GM23338 (cell line): ENCODE data around the gene PSMG4. TPM values are rescaled to one million over a fixed set of nuclear protein-coding genes. Genes with fewer than 3 reads are reported as not detected.
A peak's percentile ranks its signal among the peaks of the same experiment; 100 is the strongest.

ENCODE experiments used
- ATAC-seq: fragments of 200-7000 bp; cut with Tn5 transposase; 3 replicates; pipeline ENCODE4 v1.9.1; 2020
- DNase-seq: peaks from one replicate; pipeline ENCODE4 v3.0.0-alpha.2; 2015; ENCODE audit warnings: low spot score
- H2AFZ ChIP-seq: fragments of 200-600 bp; sonication (generic); 2 replicates; pipeline ENCODE4 v1.8.0; 2016; ENCODE audit warnings: antibody characterized with exemption, mild to moderate bottlenecking, moderate library complexity
- H3F3A ChIP-seq: fragments of 200-600 bp; sonication (generic); replicated peaks from 2 replicates; pipeline ENCODE4 v1.8.0; 2017; ENCODE audit warnings: antibody characterized with exemption, mixed run types, low read depth
- H3K27ac ChIP-seq: fragments of 200-600 bp; sonication (generic); 2 replicates; pipeline ENCODE4 v1.6.1; 2016; ENCODE audit warnings: low read depth
- H3K27me3 ChIP-seq: fragments of 200-600 bp; sonication (generic); 2 replicates; pipeline ENCODE4 v1.8.0; 2016; ENCODE audit warnings: mild to moderate bottlenecking, mixed run types, moderate library complexity; ENCODE audit not compliant: insufficient read depth
- H3K36me3 ChIP-seq: fragments of 200-600 bp; sonication (generic); 2 replicates; pipeline ENCODE4 v1.8.0; 2016; ENCODE audit warnings: mild to moderate bottlenecking; ENCODE audit not compliant: insufficient read depth
- H3K4me1 ChIP-seq: fragments of 200-600 bp; sonication (generic); 2 replicates; pipeline ENCODE4 v1.8.0; 2016; ENCODE audit warnings: mild to moderate bottlenecking, moderate library complexity; ENCODE audit not compliant: insufficient read depth
- H3K4me2 ChIP-seq: fragments of 200-600 bp; sonication (generic); 2 replicates; pipeline ENCODE4 v1.7.1; 2017; ENCODE audit warnings: mixed run types
- H3K4me3 ChIP-seq: fragments of 200-600 bp; sonication (generic); 2 replicates; pipeline ENCODE4 v1.6.1; 2016; ENCODE audit warnings: mixed run types
- H3K79me2 ChIP-seq: fragments of 200-600 bp; sonication (generic); replicated peaks from 2 replicates; pipeline ENCODE4 v1.8.0; 2017; ENCODE audit warnings: mild to moderate bottlenecking; ENCODE audit not compliant: insufficient read depth
- H3K9me2 ChIP-seq: fragments of 200-600 bp; sonication (generic); 2 replicates; pipeline ENCODE4 v1.8.0; 2017; ENCODE audit not compliant: insufficient read depth
- H4K20me1 ChIP-seq: fragments of 200-600 bp; sonication (generic); replicated peaks from 2 replicates; pipeline ENCODE4 v1.8.0; 2017; ENCODE audit warnings: mild to moderate bottlenecking; ENCODE audit not compliant: insufficient read depth
- H3K27ac Mint-ChIP-seq: 2 replicates; pipeline ENCODE4 v1.8.0; 2020; ENCODE audit warnings: inconsistent platforms, mild to moderate bottlenecking, moderate library complexity, mixed read lengths
- H3K27me3 Mint-ChIP-seq: 3 replicates; pipeline ENCODE4 v1.8.0; 2022; ENCODE audit warnings: low read depth, mild to moderate bottlenecking, moderate library complexity, mixed read lengths, inconsistent platforms; ENCODE audit not compliant: insufficient read depth, poor library complexity
- H3K36me3 Mint-ChIP-seq: 3 replicates; pipeline ENCODE4 v1.8.0; 2021; ENCODE audit warnings: low read depth, mild to moderate bottlenecking, inconsistent platforms, moderate library complexity, mixed read lengths
- H3K4me1 Mint-ChIP-seq: 3 replicates; pipeline ENCODE4 v1.8.0; 2020; ENCODE audit warnings: mild to moderate bottlenecking, inconsistent platforms, mixed read lengths
- H3K4me3 Mint-ChIP-seq: 3 replicates; pipeline ENCODE4 v1.8.0; 2021; ENCODE audit warnings: moderate library complexity, mild to moderate bottlenecking, inconsistent platforms, mixed read lengths
- H3K9me3 Mint-ChIP-seq: 3 replicates; pipeline ENCODE4 v1.8.0; 2020; ENCODE audit warnings: moderate library complexity, mild to moderate bottlenecking, inconsistent platforms, mixed read lengths
- CREB1 ChIP-seq: fragments of 250-450 bp; sonication (Bioruptor Pico); IDR thresholded peaks from 2 replicates; pipeline ENCODE4 v1.5.0; 2020; ENCODE audit warnings: low read depth, mild to moderate bottlenecking, moderate library complexity
- EZH2 ChIP-seq: fragments of 200-600 bp; sonication (generic); IDR thresholded peaks from one replicate; pipeline ENCODE4 v1.8.0; 2017; ENCODE audit warnings: antibody characterized with exemption, mild to moderate bottlenecking, low read depth; ENCODE audit not compliant: unreplicated experiment
- EZH2phosphoT487 ChIP-seq: fragments of 200-600 bp; sonication (generic); IDR thresholded peaks from one replicate; pipeline ENCODE4 v1.8.1; 2018; ENCODE audit warnings: antibody characterized with exemption; ENCODE audit not compliant: unreplicated experiment
- NANOG ChIP-seq: IDR thresholded peaks from 2 replicates; pipeline ENCODE4 v1.6.1; 2016; ENCODE audit warnings: antibody characterized with exemption, borderline replicate concordance
- REST ChIP-seq: IDR thresholded peaks from one replicate; pipeline ENCODE4 v1.6.1; 2018; ENCODE audit warnings: antibody characterized with exemption; ENCODE audit not compliant: unreplicated experiment
- STAT1 ChIP-seq: IDR thresholded peaks from one replicate; pipeline ENCODE4 v1.6.1; 2016; ENCODE audit warnings: antibody characterized with exemption; ENCODE audit not compliant: unreplicated experiment
- ZNF114 ChIP-seq: fragments of 250-450 bp; sonication (Bioruptor Pico); IDR thresholded peaks from 2 replicates; pipeline ENCODE4 v1.5.0; 2020; ENCODE audit warnings: mild to moderate bottlenecking, moderate library complexity
- ZNF331 ChIP-seq: fragments of 250-450 bp; sonication (Bioruptor Pico); IDR thresholded peaks from 2 replicates; pipeline ENCODE4 v1.5.0; 2020; ENCODE audit warnings: low read depth, mild to moderate bottlenecking, moderate library complexity
- ZNF462 ChIP-seq: fragments of 250-450 bp; sonication (Bioruptor Pico); IDR thresholded peaks from 2 replicates; pipeline ENCODE4 v1.5.0; 2020; ENCODE audit warnings: mild to moderate bottlenecking, moderate library complexity
- polyA plus RNA-seq: library from polyadenylated mRNA; unstranded; fragments of >200 nt; fragmentation: Nextera tagmentation; extraction: Ambion mirVana; gene quantifications from 2 replicates; pipeline ENCODE4 v1.2.1, GENCODE V29; 2016
- total RNA-seq: library from RNA; depleted of rRNA; stranded (reverse); fragments of >200 nt; shearing (Covaris generic); gene quantifications from 2 replicates; pipeline ENCODE4 v1.2.3, GENCODE V29; 2014

PSMG4 gene
- total and polyA plus RNA-seq, 2 experiments from 2014 or later, result 37.2 to 168 TPM

- no peak for TF ChIP-seq REST
- no peak for TF ChIP-seq NANOG
- TF ChIP-seq ZNF114 (CRISPR knock-in tag), result no peak
- TF ChIP-seq STAT1, result no peak
- TF ChIP-seq EZH2, result no peak
- TF ChIP-seq ZNF331, result no peak
- no peak for TF ChIP-seq CREB1 (CRISPR knock-in tag)
Measured at GRCh38 chr6:3267162-3267561, 8.4 kb downstream of the PSMG4 start (continued).

- Mint-ChIP-seq H3K36me3 (peaks cover 75% of the 10 kb centered on the region), H3K4me3 (no peak overlapping the region), H3K27me3 (peaks cover 10% of the 10 kb centered on the region), H3K27ac (no peak overlapping the region), H3K9me3 (no peaks in the 10 kb centered on the region; the same call in 2 of the 3 replicates), H3K4me1 (peaks cover 6% of the 10 kb centered on the region)
- Histone ChIP-seq H3F3A (0 out of 2 replicates have a peak, but pooled peaks cover 10% of the 10 kb centered on the region), H3K27me3 (no peaks in the 10 kb centered on the region), H3K9me2 (no peaks in the 10 kb centered on the region), H3K36me3 (peaks cover 18% of the 10 kb centered on the region), H3K4me1 (no peaks in the 10 kb centered on the region; the same call in 1 of the 2 replicates), H3K79me2 (peaks cover 45% of the 10 kb centered on the region), H2AFZ (no peak overlapping the region), H4K20me1 (peaks cover 29% of the 10 kb centered on the region), H3K27ac (0 out of 2 replicates have a peak overlapping the region, but pooled peaks have one; percentile 66), H3K4me3 (no peak overlapping the region), H3K4me2 (no peak overlapping the region)
- DNase-seq, result no peak
- no peak for TF ChIP-seq ZNF462
- TF ChIP-seq ZNF114 (CRISPR knock-in tag), result no peak
- no peak for TF ChIP-seq EZH2phosphoT487
- ATAC-seq, result no peak
Measured at GRCh38 chr6:3268680-3269079, 9.9 kb downstream of the PSMG4 start.
